Activated naive CD8-positive, alpha-beta T cell treated with anti-CD3 and anti-CD28 coated beads, Interleukin-2, amount 50 U/mL, for 16 hours (primary cell): ENCODE measurements around the gene CAMSAP3.
A peak's percentile ranks its signal among the peaks of the same experiment; 100 is the strongest.

ENCODE experiments used
- DNase-seq: peaks from one replicate; pipeline ENCODE4 v3.0.0-alpha.2; 2020; ENCODE audit warnings: low read depth, low spot score

CAMSAP3 gene

GRCh38 chr19:7647156-7647555, 51.5 kb downstream of the CAMSAP3 start:
- DNase-seq: no peak

- no peak for DNase-seq
Measured at GRCh38 chr19:7648265-7649014, 52.8 kb downstream of the CAMSAP3 start.

- no peak for DNase-seq
Measured at GRCh38 chr19:7650148-7650547, 54.5 kb downstream of the CAMSAP3 start.

- peak; percentile 68 for DNase-seq
Measured at GRCh38 chr19:7652061-7652641, 56.5 kb downstream of the CAMSAP3 start.

GRCh38 chr19:7654401-7654800, 58.7 kb downstream of the CAMSAP3 start:
- no peak for DNase-seq

- DNase-seq: no peak
Measured at GRCh38 chr19:7655581-7655980, 59.9 kb downstream of the CAMSAP3 start.

- no peak for DNase-seq
Measured at GRCh38 chr19:7657131-7657751, 61.6 kb downstream of the CAMSAP3 start.

- DNase-seq: peak; percentile 25
Measured at GRCh38 chr19:7658219-7658686, 62.6 kb downstream of the CAMSAP3 start.

- no peak for DNase-seq
Measured at GRCh38 chr19:7661744-7662538, 66.3 kb downstream of the CAMSAP3 start.

- DNase-seq: no peak
Measured at GRCh38 chr19:7662657-7663056, 67.0 kb downstream of the CAMSAP3 start.

GRCh38 chr19:7663706-7664105, 68.0 kb downstream of the CAMSAP3 start:
- no peak for DNase-seq

GRCh38 chr19:7665076-7665475, 69.4 kb downstream of the CAMSAP3 start:
- DNase-seq: no peak
